Measurements from ENCODE around the gene LMX1A. TPM values are rescaled to one million over a fixed set of nuclear protein-coding genes. Genes with fewer than 3 reads are reported as not detected.

Gene LMX1A
- total and polyA plus RNA-seq, 2 experiments from 2014 or later, result not detected

DNA sequence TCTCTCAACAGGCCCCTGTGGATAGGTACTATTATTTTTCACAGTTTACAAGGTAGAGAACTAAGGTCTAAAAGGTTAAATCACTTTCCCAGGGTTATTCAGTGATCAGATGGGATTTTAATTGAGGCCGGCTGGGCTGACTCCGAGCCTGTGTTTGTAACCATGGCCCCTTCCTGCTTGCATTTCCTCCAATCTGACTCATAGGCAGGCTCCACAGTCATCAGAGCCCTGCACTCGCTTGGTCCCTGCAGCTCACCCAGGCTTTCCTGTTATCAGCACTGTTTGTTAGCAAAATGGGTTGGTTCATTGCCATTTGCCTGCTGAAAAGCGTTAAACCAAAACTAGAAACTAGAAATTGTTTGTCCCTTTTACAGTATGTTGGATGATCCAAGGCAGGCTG, 41.4 kb upstream of the LMX1A start:
- Histone ChIP-seq H3K27ac (ENCODE audit: low read depth) (no peak overlapping the region), H3K4me3 (no peak overlapping the region), H3K36me3 (ENCODE audit: insufficient read depth) (no peaks in the 10 kb centered on the region), H3K27me3 (ENCODE audit: insufficient read depth) (no peaks in the 10 kb centered on the region), H3K9me2 (ENCODE audit: insufficient read depth) (no peaks in the 10 kb centered on the region), H2AFZ (peak overlapping the region; percentile 60; the same call in 1 of the 2 replicates), H3F3A (replicated peaks; ENCODE audit: low read depth) (no peaks in the 10 kb centered on the region), H4K20me1 (replicated peaks; ENCODE audit: insufficient read depth) (no peaks in the 10 kb centered on the region), H3K4me1 (ENCODE audit: insufficient read depth) (0 out of 2 replicates have a peak, but pooled peaks cover 3% of the 10 kb centered on the region), H3K79me2 (replicated peaks; ENCODE audit: insufficient read depth) (no peaks in the 10 kb centered on the region), H3K4me2 (no peak overlapping the region)
- H3K27ac Mint-ChIP-seq, result no peak overlapping the region
- no peaks in the 10 kb centered on the region for H3K36me3 Mint-ChIP-seq (ENCODE audit: low read depth)
- H3K4me3 Mint-ChIP-seq, result no peak overlapping the region
- H3K4me1 Mint-ChIP-seq, result peaks cover 9% of the 10 kb centered on the region
- TF ChIP-seq EZH2 (IDR thresholded peaks at IDR 0.05; ENCODE audit: low read depth, unreplicated experiment) (no peak), CREB1 (CRISPR knock-in tag; IDR thresholded peaks at IDR 0.05; ENCODE audit: low read depth) (no peak), ZNF114 (CRISPR knock-in tag; IDR thresholded peaks at IDR 0.05) (no peak), NANOG (IDR thresholded peaks at IDR 0.05; ENCODE audit: borderline replicate concordance) (no peak), POLR2AphosphoS5 (IDR thresholded peaks at IDR 0.05; ENCODE audit: low read depth) (no peak), ETS1 (IDR thresholded peaks at IDR 0.05) (no peak), JUNB (IDR thresholded peaks at IDR 0.05; ENCODE audit: unreplicated experiment) (no peak)
- TF ChIP-seq, protein P1, sequence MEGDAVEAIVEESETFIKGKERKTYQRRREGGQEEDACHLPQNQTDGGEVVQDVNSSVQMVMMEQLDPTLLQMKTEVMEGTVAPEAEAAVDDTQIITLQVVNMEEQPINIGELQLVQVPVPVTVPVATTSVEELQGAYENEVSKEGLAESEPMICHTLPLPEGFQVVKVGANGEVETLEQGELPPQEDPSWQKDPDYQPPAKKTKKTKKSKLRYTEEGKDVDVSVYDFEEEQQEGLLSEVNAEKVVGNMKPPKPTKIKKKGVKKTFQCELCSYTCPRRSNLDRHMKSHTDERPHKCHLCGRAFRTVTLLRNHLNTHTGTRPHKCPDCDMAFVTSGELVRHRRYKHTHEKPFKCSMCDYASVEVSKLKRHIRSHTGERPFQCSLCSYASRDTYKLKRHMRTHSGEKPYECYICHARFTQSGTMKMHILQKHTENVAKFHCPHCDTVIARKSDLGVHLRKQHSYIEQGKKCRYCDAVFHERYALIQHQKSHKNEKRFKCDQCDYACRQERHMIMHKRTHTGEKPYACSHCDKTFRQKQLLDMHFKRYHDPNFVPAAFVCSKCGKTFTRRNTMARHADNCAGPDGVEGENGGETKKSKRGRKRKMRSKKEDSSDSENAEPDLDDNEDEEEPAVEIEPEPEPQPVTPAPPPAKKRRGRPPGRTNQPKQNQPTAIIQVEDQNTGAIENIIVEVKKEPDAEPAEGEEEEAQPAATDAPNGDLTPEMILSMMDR (conservative IDR thresholded peaks at IDR 0.05; ENCODE audit: low read depth in 2 of 2), result no peak
- TF ChIP-seq, protein P2, sequence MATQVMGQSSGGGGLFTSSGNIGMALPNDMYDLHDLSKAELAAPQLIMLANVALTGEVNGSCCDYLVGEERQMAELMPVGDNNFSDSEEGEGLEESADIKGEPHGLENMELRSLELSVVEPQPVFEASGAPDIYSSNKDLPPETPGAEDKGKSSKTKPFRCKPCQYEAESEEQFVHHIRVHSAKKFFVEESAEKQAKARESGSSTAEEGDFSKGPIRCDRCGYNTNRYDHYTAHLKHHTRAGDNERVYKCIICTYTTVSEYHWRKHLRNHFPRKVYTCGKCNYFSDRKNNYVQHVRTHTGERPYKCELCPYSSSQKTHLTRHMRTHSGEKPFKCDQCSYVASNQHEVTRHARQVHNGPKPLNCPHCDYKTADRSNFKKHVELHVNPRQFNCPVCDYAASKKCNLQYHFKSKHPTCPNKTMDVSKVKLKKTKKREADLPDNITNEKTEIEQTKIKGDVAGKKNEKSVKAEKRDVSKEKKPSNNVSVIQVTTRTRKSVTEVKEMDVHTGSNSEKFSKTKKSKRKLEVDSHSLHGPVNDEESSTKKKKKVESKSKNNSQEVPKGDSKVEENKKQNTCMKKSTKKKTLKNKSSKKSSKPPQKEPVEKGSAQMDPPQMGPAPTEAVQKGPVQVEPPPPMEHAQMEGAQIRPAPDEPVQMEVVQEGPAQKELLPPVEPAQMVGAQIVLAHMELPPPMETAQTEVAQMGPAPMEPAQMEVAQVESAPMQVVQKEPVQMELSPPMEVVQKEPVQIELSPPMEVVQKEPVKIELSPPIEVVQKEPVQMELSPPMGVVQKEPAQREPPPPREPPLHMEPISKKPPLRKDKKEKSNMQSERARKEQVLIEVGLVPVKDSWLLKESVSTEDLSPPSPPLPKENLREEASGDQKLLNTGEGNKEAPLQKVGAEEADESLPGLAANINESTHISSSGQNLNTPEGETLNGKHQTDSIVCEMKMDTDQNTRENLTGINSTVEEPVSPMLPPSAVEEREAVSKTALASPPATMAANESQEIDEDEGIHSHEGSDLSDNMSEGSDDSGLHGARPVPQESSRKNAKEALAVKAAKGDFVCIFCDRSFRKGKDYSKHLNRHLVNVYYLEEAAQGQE (IDR thresholded peaks at IDR 0.05; ENCODE audit: unreplicated experiment), result no peak
- TF ChIP-seq, protein P3, sequence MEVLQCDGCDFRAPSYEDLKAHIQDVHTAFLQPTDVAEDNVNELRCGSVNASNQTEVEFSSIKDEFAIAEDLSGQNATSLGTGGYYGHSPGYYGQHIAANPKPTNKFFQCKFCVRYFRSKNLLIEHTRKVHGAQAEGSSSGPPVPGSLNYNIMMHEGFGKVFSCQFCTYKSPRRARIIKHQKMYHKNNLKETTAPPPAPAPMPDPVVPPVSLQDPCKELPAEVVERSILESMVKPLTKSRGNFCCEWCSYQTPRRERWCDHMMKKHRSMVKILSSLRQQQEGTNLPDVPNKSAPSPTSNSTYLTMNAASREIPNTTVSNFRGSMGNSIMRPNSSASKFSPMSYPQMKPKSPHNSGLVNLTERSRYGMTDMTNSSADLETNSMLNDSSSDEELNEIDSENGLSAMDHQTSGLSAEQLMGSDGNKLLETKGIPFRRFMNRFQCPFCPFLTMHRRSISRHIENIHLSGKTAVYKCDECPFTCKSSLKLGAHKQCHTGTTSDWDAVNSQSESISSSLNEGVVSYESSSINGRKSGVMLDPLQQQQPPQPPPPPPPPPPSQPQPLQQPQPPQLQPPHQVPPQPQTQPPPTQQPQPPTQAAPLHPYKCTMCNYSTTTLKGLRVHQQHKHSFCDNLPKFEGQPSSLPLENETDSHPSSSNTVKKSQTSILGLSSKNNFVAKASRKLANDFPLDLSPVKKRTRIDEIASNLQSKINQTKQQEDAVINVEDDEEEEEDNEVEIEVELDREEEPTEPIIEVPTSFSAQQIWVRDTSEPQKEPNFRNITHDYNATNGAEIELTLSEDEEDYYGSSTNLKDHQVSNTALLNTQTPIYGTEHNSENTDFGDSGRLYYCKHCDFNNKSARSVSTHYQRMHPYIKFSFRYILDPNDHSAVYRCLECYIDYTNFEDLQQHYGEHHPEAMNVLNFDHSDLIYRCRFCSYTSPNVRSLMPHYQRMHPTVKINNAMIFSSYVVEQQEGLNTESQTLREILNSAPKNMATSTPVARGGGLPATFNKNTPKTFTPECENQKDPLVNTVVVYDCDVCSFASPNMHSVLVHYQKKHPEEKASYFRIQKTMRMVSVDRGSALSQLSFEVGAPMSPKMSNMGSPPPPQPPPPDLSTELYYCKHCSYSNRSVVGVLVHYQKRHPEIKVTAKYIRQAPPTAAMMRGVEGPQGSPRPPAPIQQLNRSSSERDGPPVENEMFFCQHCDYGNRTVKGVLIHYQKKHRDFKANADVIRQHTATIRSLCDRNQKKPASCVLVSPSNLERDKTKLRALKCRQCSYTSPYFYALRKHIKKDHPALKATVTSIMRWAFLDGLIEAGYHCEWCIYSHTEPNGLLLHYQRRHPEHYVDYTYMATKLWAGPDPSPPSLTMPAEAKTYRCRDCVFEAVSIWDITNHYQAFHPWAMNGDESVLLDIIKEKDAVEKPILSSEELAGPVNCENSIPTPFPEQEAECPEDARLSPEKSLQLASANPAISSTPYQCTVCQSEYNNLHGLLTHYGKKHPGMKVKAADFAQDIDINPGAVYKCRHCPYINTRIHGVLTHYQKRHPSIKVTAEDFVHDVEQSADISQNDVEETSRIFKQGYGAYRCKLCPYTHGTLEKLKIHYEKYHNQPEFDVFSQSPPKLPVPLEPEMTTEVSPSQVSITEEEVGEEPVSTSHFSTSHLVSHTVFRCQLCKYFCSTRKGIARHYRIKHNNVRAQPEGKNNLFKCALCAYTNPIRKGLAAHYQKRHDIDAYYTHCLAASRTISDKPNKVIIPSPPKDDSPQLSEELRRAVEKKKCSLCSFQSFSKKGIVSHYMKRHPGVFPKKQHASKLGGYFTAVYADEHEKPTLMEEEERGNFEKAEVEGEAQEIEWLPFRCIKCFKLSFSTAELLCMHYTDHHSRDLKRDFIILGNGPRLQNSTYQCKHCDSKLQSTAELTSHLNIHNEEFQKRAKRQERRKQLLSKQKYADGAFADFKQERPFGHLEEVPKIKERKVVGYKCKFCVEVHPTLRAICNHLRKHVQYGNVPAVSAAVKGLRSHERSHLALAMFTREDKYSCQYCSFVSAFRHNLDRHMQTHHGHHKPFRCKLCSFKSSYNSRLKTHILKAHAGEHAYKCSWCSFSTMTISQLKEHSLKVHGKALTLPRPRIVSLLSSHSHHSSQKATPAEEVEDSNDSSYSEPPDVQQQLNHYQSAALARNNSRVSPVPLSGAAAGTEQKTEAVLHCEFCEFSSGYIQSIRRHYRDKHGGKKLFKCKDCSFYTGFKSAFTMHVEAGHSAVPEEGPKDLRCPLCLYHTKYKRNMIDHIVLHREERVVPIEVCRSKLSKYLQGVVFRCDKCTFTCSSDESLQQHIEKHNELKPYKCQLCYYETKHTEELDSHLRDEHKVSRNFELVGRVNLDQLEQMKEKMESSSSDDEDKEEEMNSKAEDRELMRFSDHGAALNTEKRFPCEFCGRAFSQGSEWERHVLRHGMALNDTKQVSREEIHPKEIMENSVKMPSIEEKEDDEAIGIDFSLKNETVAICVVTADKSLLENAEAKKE (CRISPR knock-in tag; IDR thresholded peaks at IDR 0.05), result no peak
- H3K27me3 Mint-ChIP-seq (ENCODE audit: insufficient read depth, low read depth, poor library complexity), result peaks cover 6% of the 10 kb centered on the region
- H3K9me3 Mint-ChIP-seq, result no peaks in the 10 kb centered on the region
- peak; percentile 12 for DNase-seq (ENCODE audit: low spot score)
- peak; percentile 67 for ATAC-seq

Measured in GM23338 (cell line).